HAP-1 (cell line): Measurements from ENCODE around the gene SMARCD1.
A peak's percentile ranks its signal among the peaks of the same experiment; 100 is the strongest.

Experiments used
- DNase-seq, 2 experiments: peaks; one replicate each; pipeline ENCODE4 v3.0.0-alpha.2; 2016 to 2020; ENCODE audit warnings: low spot score in 2 of 2
- H3K27me3 ChIP-seq: fragments of 250-450 bp; sonication (Bioruptor Pico); 2 replicates; pipeline ENCODE4 v1.5.1; 2020; ENCODE audit warnings: low read depth, mild to moderate bottlenecking, moderate library complexity
- H3K36me3 ChIP-seq: fragments of 250-450 bp; sonication (Bioruptor Pico); replicated peaks from 2 replicates; pipeline ENCODE4 v1.5.1; 2020; ENCODE audit warnings: mild to moderate bottlenecking
- H3K4me1 ChIP-seq: fragments of 250-450 bp; sonication (Bioruptor Pico); 2 replicates; pipeline ENCODE4 v1.5.1; 2020; ENCODE audit warnings: mild to moderate bottlenecking
- H3K4me3 ChIP-seq: fragments of 250-450 bp; sonication (Bioruptor Pico); 2 replicates; pipeline ENCODE4 v1.5.1; 2020; ENCODE audit warnings: mild to moderate bottlenecking, moderate library complexity
- H3K9me3 ChIP-seq: fragments of 250-450 bp; sonication (Bioruptor Pico); 2 replicates; pipeline ENCODE4 v1.5.1; 2020; ENCODE audit warnings: mild to moderate bottlenecking, moderate library complexity
- in situ Hi-C: fragments of 300-500 bp; cut with MboI; formaldehyde crosslinking; loops from 3 replicates; pipeline ENCODE4 v1.14.3; 2020; ENCODE audit warnings: low sequenced_read_pairs, inconsistent platforms, mixed read lengths

The SMARCD1 gene

DNA sequence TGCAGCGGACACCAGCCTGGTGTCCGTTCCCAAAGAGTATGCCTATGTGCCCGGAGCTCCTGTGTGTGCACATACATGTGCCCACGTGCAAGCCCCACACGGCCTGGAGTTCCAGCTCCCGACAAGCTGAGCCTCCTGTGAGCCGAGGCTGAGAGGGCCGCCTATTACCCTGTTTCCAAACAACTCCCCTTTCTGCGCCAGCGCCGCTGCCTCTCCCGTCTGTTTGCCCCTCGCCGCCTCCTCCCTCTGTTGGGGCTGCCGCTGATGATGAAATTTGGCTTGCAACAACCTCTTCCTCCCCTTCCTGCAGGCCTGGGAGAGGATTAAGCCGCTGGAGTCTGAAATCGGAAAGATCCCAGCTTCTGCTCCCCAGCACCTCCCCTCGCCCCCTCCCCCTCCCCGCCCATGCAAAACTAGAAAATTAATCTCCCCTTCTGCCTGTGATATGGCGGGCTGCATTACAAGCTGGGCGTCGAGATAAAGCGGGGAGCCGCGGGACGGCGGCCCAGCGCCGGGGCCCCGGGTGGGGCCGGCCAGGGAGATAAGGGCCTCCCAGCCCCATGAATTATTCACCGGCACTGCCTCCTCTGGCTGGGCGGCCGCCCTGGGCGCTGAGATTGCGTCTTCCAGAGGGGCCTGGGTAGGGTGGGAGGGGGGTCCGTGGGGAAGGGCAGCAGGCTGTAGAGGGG lies 34.6 kb upstream of the SMARCD1 start:
- DNase-seq = peak; percentile 31 to 61
- H3K27me3 ChIP-seq = peaks cover 3% of the 10 kb centered on the region; the same call in 1 of the 2 replicates
- H3K4me3 ChIP-seq = no peak overlapping the region
- H3K4me1 ChIP-seq = peaks cover 3% of the 10 kb centered on the region
- in situ Hi-C loops = loop anchor here (10.0 kb wide), 1 partner anchor 276 kb away; no protein-coding TSS in a partner anchor
- no peaks in the 10 kb centered on the region for H3K36me3 ChIP-seq
- no peaks in the 10 kb centered on the region for H3K9me3 ChIP-seq

DNA sequence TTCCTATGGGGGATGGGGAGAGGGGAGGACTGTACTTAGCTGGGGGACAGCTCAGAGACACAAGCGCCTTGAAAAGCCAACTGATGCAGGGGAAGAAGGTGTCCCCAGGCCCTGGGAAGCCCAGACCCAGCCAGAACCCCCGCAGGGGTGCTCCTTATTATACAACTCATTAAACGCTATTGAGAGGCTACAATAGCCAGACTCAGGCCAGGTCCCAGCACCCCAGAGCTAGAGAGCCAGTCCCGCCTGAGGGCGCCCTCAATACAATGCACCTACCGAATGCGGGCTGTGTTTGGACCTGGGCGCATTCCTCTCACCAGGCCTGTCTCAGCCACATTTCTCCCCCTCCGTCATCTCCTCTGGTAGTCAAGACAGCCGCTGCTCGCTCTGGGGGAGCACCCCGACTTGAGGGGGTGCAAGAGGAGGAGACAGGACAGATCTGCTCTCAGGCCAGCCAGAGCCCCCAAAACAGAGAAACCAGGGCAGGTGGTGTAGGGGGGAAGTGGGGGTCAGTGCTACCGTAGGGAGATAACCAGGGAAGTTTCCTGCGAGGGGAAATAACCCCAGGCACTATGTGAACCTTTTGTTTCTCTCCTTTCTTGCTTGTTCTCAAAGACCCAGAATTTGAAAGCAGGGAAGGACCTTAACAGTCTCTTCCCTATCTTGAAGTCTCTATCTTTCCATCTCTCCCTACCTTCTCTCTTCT lies 33.9 kb upstream of the SMARCD1 start:
- Histone ChIP-seq H3K4me1 (peaks cover 3% of the 10 kb centered on the region), H3K4me3 (no peak overlapping the region), H3K9me3 (no peaks in the 10 kb centered on the region), H3K27me3 (peaks cover 3% of the 10 kb centered on the region; the same call in 1 of the 2 replicates), H3K36me3 (no peaks in the 10 kb centered on the region)
- in situ Hi-C loops = loop anchor here (10.0 kb wide), 1 partner anchor 276 kb away; no protein-coding TSS in a partner anchor
- peak in 1 of 2 experiments; percentile 32 for DNase-seq

DNA sequence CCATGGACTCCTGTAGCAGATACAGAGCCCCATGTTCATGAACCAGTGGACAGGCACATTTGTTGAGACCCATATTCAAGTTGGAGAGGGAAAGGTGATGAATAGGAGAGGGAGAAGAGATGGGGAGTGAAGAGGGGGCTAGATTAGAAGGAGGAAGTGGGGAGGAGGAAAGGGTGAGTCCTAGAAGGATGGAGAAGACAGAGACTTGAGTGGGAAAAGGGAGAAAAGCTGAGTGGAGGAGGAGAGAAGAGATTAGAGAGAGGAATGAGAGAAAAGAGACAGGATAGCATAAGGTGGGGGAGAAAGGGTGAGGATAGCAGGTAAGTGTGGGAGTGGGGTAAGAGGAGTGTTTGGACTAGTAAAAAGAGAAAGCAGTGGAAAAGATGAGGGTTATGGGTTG lies 32.6 kb upstream of the SMARCD1 start:
- H3K4me3 ChIP-seq = no peak overlapping the region
- DNase-seq = no peak
- peaks cover 3% of the 10 kb centered on the region; the same call in 1 of the 2 replicates for H3K27me3 ChIP-seq
- H3K9me3 ChIP-seq = no peaks in the 10 kb centered on the region
- H3K36me3 ChIP-seq = no peaks in the 10 kb centered on the region
- in situ Hi-C loops = loop anchor here (10.0 kb wide), 1 partner anchor 278 kb away; no protein-coding TSS in a partner anchor
- peaks cover 8% of the 10 kb centered on the region for H3K4me1 ChIP-seq

- H3K4me3 ChIP-seq = no peak overlapping the region
- peaks cover 3% of the 10 kb centered on the region; the same call in 1 of the 2 replicates for H3K27me3 ChIP-seq
- peaks cover 8% of the 10 kb centered on the region for H3K4me1 ChIP-seq
- in situ Hi-C loops = loop anchor here (10.0 kb wide), 1 partner anchor 278 kb away; no protein-coding TSS in a partner anchor
- H3K36me3 ChIP-seq = no peaks in the 10 kb centered on the region
- DNase-seq = no peak
- no peaks in the 10 kb centered on the region for H3K9me3 ChIP-seq
These were observed 32.2 kb upstream of the SMARCD1 start for GRCh38 chr12:50052964-50053363.

DNA sequence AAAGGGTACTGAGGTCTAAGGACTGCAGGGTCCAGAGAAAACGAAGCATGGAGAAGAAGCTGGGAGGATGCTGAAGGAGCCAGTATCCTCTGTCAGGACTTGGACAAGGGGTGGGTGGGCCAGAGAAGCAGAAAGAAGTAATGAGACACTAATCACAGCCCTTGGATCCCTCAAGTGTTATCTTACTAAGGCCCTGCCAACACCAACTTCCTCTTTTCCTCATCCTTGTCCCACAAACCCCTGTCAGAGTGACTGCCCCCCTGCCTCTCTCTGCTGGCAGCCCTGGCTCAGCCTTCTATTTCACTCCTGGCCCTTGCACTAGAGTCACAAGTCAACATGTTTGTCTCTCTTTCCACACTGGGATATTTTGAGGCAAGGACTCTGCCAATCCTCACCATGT lies 31.6 kb upstream of the SMARCD1 start:
- Histone ChIP-seq H3K27me3 (peaks cover 3% of the 10 kb centered on the region; the same call in 1 of the 2 replicates), H3K9me3 (no peaks in the 10 kb centered on the region), H3K4me1 (peaks cover 8% of the 10 kb centered on the region), H3K36me3 (no peaks in the 10 kb centered on the region), H3K4me3 (no peak overlapping the region)
- no peak for DNase-seq
- in situ Hi-C loops = loop anchor here (10.0 kb wide), 1 partner anchor 279 kb away; no protein-coding TSS in a partner anchor

DNA sequence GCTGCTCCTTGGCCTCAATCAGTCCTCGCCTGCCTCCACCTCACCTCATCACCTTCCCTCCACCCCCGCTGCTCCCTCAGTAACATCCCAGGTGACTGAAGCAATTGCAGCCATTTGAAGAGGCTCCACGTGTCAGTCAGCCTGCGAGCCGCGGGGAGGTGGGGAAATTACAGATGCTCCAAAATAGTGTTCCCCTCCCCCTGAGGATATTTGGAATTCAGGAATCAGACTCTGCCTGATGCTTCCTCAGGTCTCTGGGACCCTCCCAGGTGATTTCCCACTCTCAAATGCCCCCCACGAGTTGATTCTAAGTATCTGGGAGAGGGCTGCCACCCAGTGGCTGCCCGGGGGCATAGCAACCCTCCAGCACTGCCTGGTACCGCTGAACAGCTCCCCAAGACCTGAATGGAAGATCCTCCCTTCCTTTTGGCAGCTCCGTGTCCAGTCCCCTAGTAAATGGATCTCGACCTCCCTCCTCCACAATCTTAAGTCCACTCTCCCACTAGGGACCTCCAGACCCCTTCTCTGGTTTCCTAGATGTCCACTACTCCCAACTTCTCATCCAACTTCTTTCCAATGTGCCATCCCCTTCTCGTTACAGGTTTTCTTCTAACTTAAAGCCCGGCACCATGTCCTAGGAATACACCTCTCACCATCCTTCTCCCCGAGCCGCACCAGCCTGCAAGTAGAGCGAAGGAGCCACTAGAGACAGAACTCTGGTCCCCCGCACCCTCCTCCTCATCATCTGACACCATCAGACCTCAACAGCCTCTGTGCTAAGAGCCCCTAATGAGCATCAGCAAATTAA lies 29.1 kb upstream of the SMARCD1 start:
- Histone ChIP-seq H3K4me3 (no peak overlapping the region), H3K9me3 (no peaks in the 10 kb centered on the region), H3K36me3 (peaks cover 12% of the 10 kb centered on the region; the same call in 1 of the 2 replicates), H3K4me1 (peaks cover 5% of the 10 kb centered on the region), H3K27me3 (no peaks in the 10 kb centered on the region)
- in situ Hi-C loops = loop anchor here (10.0 kb wide), 1 partner anchor 281 kb away; no protein-coding TSS in a partner anchor
- peak; percentile 25 to 66 for DNase-seq

DNA sequence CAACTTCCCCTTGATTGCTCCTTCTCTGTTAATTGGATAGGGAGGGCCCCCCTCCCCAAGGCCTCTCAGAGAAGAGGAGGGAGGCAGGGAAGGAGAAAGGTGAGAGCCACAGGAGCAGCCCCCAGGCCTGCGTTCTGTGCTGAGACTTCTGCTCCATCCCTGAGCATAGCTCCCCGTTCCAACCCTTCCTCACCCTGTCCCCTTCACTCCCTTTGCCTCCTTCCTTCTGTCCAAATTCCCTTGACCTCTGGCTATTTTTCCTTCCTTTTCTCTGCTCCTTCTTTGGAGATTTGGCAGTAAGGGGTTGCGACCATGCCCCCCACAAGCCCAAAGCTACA lies 28.5 kb upstream of the SMARCD1 start:
- Histone ChIP-seq H3K36me3 (peaks cover 18% of the 10 kb centered on the region), H3K27me3 (no peaks in the 10 kb centered on the region), H3K4me3 (peak overlapping the region; percentile 54), H3K4me1 (peaks cover 5% of the 10 kb centered on the region), H3K9me3 (no peaks in the 10 kb centered on the region)
- DNase-seq = no peak
- in situ Hi-C loops = loop anchor here (10.0 kb wide), 1 partner anchor 282 kb away; no protein-coding TSS in a partner anchor

DNA sequence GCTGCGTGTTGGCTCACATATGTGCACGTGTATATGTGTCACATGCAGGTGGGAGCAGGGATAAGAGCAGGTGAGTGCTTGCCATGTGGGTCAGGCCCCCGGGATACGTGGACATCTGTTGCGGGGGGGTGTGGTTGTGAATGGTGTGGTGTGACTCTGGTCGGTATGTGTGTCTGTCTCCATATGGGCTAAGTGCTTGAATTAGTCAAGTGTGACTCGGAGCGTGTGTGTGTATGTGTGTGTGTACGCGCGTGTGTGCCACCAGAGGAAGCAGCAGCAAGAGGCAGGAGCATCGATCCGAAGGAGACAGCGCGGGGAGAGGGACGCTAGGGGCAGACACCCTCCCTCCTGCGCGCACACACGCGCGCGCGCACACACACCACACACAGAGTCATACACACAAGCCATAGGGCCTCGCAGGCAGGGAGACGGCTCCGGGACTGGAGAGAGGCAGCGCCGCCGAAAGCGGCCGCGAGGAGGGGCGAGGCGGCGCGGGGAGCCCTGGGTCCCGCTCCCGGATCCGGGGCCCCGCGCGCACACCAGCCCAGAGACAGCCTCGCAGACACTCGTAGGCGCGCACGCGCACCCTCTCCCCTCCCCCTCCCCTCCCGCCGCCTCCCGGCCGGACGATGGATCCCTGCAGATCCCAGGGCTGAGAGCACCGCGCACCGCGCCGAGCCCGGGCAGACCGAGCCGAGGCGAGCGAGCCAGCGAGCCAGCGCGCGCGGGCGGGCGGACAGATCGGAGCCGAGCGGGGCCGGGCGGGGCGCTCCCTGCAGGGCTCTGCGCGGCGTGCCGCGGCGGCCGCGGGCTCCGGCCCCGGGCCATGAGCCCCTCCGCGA lies 27.9 kb upstream of the SMARCD1 start, which contains the start of gene ASIC1:
Gene ASIC1, plus strand, starts transcription at position 597 of the 842 bp plus-strand sequence. CDS start 1,171 bp downstream, outside the sequence.
- in situ Hi-C loops = loop anchor here (10.0 kb wide), 1 partner anchor 282 kb away; no protein-coding TSS in a partner anchor
- DNase-seq = peak; percentile 41 to 87
- Histone ChIP-seq H3K4me3 (peak within 1 kb of the TSS; percentile 54), H3K4me1 (peaks cover 5% of the 10 kb centered on the region), H3K36me3 (peaks cover 22% of the 10 kb centered on the region), H3K9me3 (no peaks in the 10 kb centered on the region), H3K27me3 (no peaks in the 10 kb centered on the region)

DNA sequence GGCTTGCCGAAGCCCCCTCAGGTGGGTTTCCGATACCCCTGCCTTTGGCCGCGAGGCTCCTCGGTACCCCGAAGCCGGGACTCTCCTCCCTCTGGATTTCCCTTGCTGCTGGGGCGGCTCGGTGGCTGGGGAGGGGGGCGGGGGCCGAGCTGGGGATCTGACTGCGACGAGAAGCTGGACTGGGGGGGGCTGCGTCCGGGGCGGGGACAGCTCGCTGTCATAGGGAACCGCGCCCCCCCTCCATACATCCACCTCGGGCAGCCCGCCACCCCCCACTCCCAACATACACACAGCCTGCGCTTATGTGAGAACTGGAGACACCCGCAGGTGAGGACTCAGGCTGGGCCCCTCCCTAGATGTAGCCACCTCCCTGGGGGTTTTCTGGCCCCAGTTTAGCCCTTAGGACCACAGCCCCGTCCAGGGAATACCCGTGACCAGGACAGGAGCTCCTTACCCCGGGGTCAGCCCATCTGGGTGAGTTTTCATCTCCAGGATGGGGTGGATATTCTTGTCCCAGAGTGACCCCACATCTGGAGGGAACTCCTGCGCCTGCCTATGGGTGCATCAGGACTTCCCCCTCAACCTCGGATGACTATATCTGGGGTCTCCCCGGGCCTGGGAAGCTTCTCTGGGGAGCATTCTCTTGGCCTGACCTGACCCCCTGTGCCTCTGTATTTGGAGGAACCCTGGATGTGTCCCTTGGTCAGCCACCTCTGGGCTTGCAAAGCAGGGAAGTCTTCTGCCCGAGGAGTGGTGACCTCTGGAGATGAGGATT lies 27.1 kb upstream of the SMARCD1 start:
- Histone ChIP-seq H3K4me3 (peak overlapping the region; percentile 54), H3K36me3 (peaks cover 26% of the 10 kb centered on the region), H3K9me3 (no peaks in the 10 kb centered on the region), H3K27me3 (no peaks in the 10 kb centered on the region), H3K4me1 (peaks cover 5% of the 10 kb centered on the region)
- in situ Hi-C loops = loop anchor here (10.0 kb wide), 1 partner anchor 283 kb away; no protein-coding TSS in a partner anchor
- DNase-seq = peak in 1 of 2 experiments; percentile 35

- Histone ChIP-seq H3K36me3 (peaks cover 26% of the 10 kb centered on the region), H3K9me3 (no peaks in the 10 kb centered on the region), H3K27me3 (no peaks in the 10 kb centered on the region), H3K4me3 (no peak overlapping the region), H3K4me1 (peaks cover 5% of the 10 kb centered on the region)
- DNase-seq = no peak
- in situ Hi-C loops = loop anchor here (10.0 kb wide), 1 partner anchor 284 kb away; no protein-coding TSS in a partner anchor
These were observed 26.3 kb upstream of the SMARCD1 start for GRCh38 chr12:50058743-50059312.

DNA sequence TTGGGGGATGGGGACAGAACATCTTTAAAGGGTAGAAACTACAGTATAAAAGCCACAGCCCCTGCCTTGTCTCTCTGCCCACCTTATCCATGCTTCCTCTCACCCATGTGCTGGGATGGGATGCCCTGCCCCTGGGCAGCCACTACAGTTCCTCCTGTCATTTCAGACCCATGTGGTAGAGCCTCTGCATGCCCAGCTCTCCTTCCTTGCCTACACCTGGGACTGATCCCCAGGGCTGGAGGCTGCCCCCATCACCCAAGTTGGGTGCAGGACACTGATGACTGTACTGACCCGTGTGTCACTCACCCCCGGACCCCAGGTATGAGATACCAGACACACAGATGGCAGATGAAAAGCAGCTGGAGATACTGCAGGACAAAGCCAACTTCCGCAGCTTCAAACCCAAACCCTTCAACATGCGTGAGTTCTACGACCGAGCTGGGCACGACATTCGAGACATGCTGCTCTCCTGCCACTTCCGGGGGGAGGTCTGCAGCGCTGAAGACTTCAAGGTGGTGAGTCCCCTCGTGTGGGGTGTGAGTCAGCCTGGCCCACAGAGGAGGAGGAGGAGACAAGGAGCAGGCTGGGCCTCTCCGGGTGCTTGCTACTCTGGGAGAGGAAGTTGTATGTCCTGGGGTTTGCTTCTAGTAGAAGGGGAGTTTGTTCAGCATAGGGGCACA lies 25.6 kb upstream of the SMARCD1 start:
- no peaks in the 10 kb centered on the region for H3K9me3 ChIP-seq
- H3K27me3 ChIP-seq = no peaks in the 10 kb centered on the region
- H3K4me1 ChIP-seq = peaks cover 5% of the 10 kb centered on the region
- H3K36me3 ChIP-seq = peaks cover 26% of the 10 kb centered on the region
- DNase-seq = no peak
- in situ Hi-C loops = loop anchor here (10.0 kb wide), 1 partner anchor 285 kb away; no protein-coding TSS in a partner anchor
- H3K4me3 ChIP-seq = no peak overlapping the region
